Measurements from ENCODE around the gene DNHD1.

DNHD1 gene

GRCh38 chr11:6547177-6547576 lies 50.1 kb downstream of the DNHD1 start:
- Histone ChIP-seq H3K9me2 (replicated peaks; ENCODE audit: control insufficient read depth, low read length) (no peaks in the 10 kb centered on the region), H3K27ac (ENCODE audit: low read depth, low read length) (no peak overlapping the region), H3K36me3 (ENCODE audit: control insufficient read depth, low read length) (no peaks in the 10 kb centered on the region), H3K4me1 (ENCODE audit: control insufficient read depth, low read length) (no peaks in the 10 kb centered on the region), H3K9me3 (ENCODE audit: control insufficient read depth, insufficient read depth, low read length) (no peaks in the 10 kb centered on the region), H4K20me1 (ENCODE audit: control insufficient read depth, insufficient read depth, low read depth, low read length) (no peaks in the 10 kb centered on the region), H3K27me3 (ENCODE audit: control insufficient read depth, low read length) (no peaks in the 10 kb centered on the region), H3K79me2 (ENCODE audit: control insufficient read depth, low read length) (no peaks in the 10 kb centered on the region), H3K4me2 (ENCODE audit: low read length) (no peak overlapping the region), H3F3A (ENCODE audit: control insufficient read depth, insufficient read depth) (no peaks in the 10 kb centered on the region), H3K4me3 (ENCODE audit: low read length) (no peak overlapping the region)
- TF ChIP-seq EZH2phosphoT487 (IDR thresholded peaks at IDR 0.05; ENCODE audit: borderline replicate concordance, low read length) (no peak), CTCF (IDR thresholded peaks at IDR 0.05; ENCODE audit: low read depth, low read length, poor library complexity, severe bottlenecking) (no peak)

- Histone ChIP-seq H3K4me2 (ENCODE audit: low read length) (no peak overlapping the region), H3K27me3 (ENCODE audit: control insufficient read depth, low read length) (no peaks in the 10 kb centered on the region), H4K20me1 (ENCODE audit: control insufficient read depth, insufficient read depth, low read depth, low read length) (no peaks in the 10 kb centered on the region), H3F3A (ENCODE audit: control insufficient read depth, insufficient read depth) (no peaks in the 10 kb centered on the region), H3K4me3 (ENCODE audit: low read length) (no peak overlapping the region), H3K4me1 (ENCODE audit: control insufficient read depth, low read length) (no peaks in the 10 kb centered on the region), H3K9me2 (replicated peaks; ENCODE audit: control insufficient read depth, low read length) (no peaks in the 10 kb centered on the region), H3K79me2 (ENCODE audit: control insufficient read depth, low read length) (no peaks in the 10 kb centered on the region), H3K27ac (ENCODE audit: low read depth, low read length) (no peak overlapping the region), H3K36me3 (ENCODE audit: control insufficient read depth, low read length) (no peaks in the 10 kb centered on the region), H3K9me3 (ENCODE audit: control insufficient read depth, insufficient read depth, low read length) (no peaks in the 10 kb centered on the region)
- TF ChIP-seq EZH2phosphoT487 (IDR thresholded peaks at IDR 0.05; ENCODE audit: borderline replicate concordance, low read length) (no peak), CTCF (IDR thresholded peaks at IDR 0.05; ENCODE audit: low read depth, low read length, poor library complexity, severe bottlenecking) (no peak)
Observed at GRCh38 chr11:6548121-6548520, 51.0 kb downstream of the DNHD1 start.

GRCh38 chr11:6548641-6549040 lies 51.6 kb downstream of the DNHD1 start:
- Histone ChIP-seq H3K4me1 (ENCODE audit: control insufficient read depth, low read length) (no peaks in the 10 kb centered on the region), H3K9me2 (replicated peaks; ENCODE audit: control insufficient read depth, low read length) (no peaks in the 10 kb centered on the region), H3K27me3 (ENCODE audit: control insufficient read depth, low read length) (no peaks in the 10 kb centered on the region), H3K9me3 (ENCODE audit: control insufficient read depth, insufficient read depth, low read length) (no peaks in the 10 kb centered on the region), H3K79me2 (ENCODE audit: control insufficient read depth, low read length) (no peaks in the 10 kb centered on the region), H3F3A (ENCODE audit: control insufficient read depth, insufficient read depth) (no peaks in the 10 kb centered on the region), H3K4me3 (ENCODE audit: low read length) (no peak overlapping the region), H3K27ac (ENCODE audit: low read depth, low read length) (no peak overlapping the region), H4K20me1 (ENCODE audit: control insufficient read depth, insufficient read depth, low read depth, low read length) (no peaks in the 10 kb centered on the region), H3K4me2 (ENCODE audit: low read length) (no peak overlapping the region), H3K36me3 (ENCODE audit: control insufficient read depth, low read length) (no peaks in the 10 kb centered on the region)
- TF ChIP-seq CTCF (IDR thresholded peaks at IDR 0.05; ENCODE audit: low read depth, low read length, poor library complexity, severe bottlenecking): no peak

GRCh38 chr11:6553634-6554033 lies 56.6 kb downstream of the DNHD1 start:
- no peaks in the 10 kb centered on the region for H3K9me3 ChIP-seq (ENCODE audit: control insufficient read depth, insufficient read depth, low read length)
- no peaks in the 10 kb centered on the region for H3F3A ChIP-seq (ENCODE audit: control insufficient read depth, insufficient read depth)
- H3K9me2 ChIP-seq (replicated peaks; ENCODE audit: control insufficient read depth, low read length): no peaks in the 10 kb centered on the region
- no peaks in the 10 kb centered on the region for H4K20me1 ChIP-seq (ENCODE audit: control insufficient read depth, insufficient read depth, low read depth, low read length)
- H3K36me3 ChIP-seq (ENCODE audit: control insufficient read depth, low read length): no peaks in the 10 kb centered on the region
- H3K4me1 ChIP-seq (ENCODE audit: control insufficient read depth, low read length): no peaks in the 10 kb centered on the region
- H3K4me3 ChIP-seq (ENCODE audit: low read length): no peak overlapping the region
- no peaks in the 10 kb centered on the region for H3K79me2 ChIP-seq (ENCODE audit: control insufficient read depth, low read length)
- H3K27me3 ChIP-seq (ENCODE audit: control insufficient read depth, low read length): no peaks in the 10 kb centered on the region
- no peak for TF ChIP-seq CTCF (IDR thresholded peaks at IDR 0.05; ENCODE audit: low read depth, low read length, poor library complexity, severe bottlenecking)
- no peak for TF ChIP-seq EZH2phosphoT487 (IDR thresholded peaks at IDR 0.05; ENCODE audit: borderline replicate concordance, low read length)
- no peak overlapping the region for H3K27ac ChIP-seq (ENCODE audit: low read depth, low read length)
- H3K4me2 ChIP-seq (ENCODE audit: low read length): no peak overlapping the region

Data from DOHH2 (cell line).